ENCODE results near the gene APBB1. TPM values are rescaled to one million over a fixed set of nuclear protein-coding genes. Genes with fewer than 3 reads are reported as not detected.

The APBB1 gene
- total and polyA plus RNA-seq, 5 donors from 2014 or later = 89.0 to 134 (median 113) TPM

DNA sequence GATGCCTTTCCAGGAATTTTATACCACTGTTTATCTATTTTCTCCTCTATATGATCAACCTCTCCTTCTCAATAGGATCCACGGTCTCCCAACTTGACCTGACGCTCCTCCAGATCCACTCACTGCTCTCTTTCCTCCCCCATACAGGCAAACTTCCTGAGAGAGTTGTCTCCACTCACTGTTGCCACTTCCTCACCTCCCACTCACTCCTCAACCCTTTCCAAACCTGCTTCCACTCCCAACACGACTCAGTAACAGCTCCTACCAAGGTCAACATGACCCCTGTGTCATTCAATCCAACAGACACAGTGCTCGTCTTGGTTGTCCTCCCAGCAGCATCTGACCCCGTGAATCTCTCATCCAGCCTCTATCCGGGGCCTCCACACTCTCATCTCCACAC is 3.1 kb downstream of the APBB1 start:
- no peak for DNase-seq
- Mint-ChIP-seq H3K27me3 (peaks cover 2% of the 10 kb centered on the region), H3K4me3 (no peak overlapping the region), H3K36me3 (peaks cover 10% of the 10 kb centered on the region), H3K4me1 (peaks cover 0 to 13% (median 8%) of the 10 kb centered on the region in 4 donors), H3K27ac (no peak overlapping the region), H3K9me3 (peaks cover 0 to under 1% (median 0%) of the 10 kb centered on the region in 7 donors)
- Histone ChIP-seq H3K27me3 (ENCODE audit: control insufficient read depth, insufficient read depth, low read length) (no peaks in the 10 kb centered on the region), H3K9me3 (ENCODE audit: control insufficient read depth in 2 of 2, low read length in 2 of 2) (no peaks in the 10 kb centered on the region), H3K36me3 (ENCODE audit: control insufficient read depth, insufficient read depth, low read length) (peaks cover 7% of the 10 kb centered on the region), H3K4me1 (ENCODE audit: control insufficient read depth, insufficient read depth, low read length, poor library complexity, severe bottlenecking) (peaks cover 71% of the 10 kb centered on the region), H3K27ac (ENCODE audit: insufficient read depth, low read length, poor library complexity, severe bottlenecking) (peak overlapping the region; percentile 74), H3K4me3 (ENCODE audit: low read depth, low read length) (peak overlapping the region; percentile 58)
- no peak for ATAC-seq (ENCODE audit: low read depth in 2 of 2)

- Histone ChIP-seq H3K9me3 (ENCODE audit: control insufficient read depth in 2 of 2, low read length in 2 of 2) (no peaks in the 10 kb centered on the region), H3K27me3 (ENCODE audit: control insufficient read depth, insufficient read depth, low read length) (no peaks in the 10 kb centered on the region), H3K4me1 (ENCODE audit: control insufficient read depth, insufficient read depth, low read length, poor library complexity, severe bottlenecking) (peaks cover 78% of the 10 kb centered on the region), H3K36me3 (ENCODE audit: control insufficient read depth, insufficient read depth, low read length) (peaks cover 14% of the 10 kb centered on the region), H3K4me3 (ENCODE audit: low read depth, low read length) (peak overlapping the region; percentile 58), H3K27ac (ENCODE audit: insufficient read depth, low read length, poor library complexity, severe bottlenecking) (peak overlapping the region; percentile 74)
- no peak overlapping the region for H3K4me3 Mint-ChIP-seq
- H3K4me1 Mint-ChIP-seq = peaks cover 0 to 16% (median 8%) of the 10 kb centered on the region in 4 donors
- H3K27me3 Mint-ChIP-seq = no peaks in the 10 kb centered on the region
- DNase-seq (peak in 1 of 3 donors; percentile 53), ATAC-seq (ENCODE audit: low read depth in 2 of 2) (no peak)
- H3K36me3 Mint-ChIP-seq = peaks cover 14% of the 10 kb centered on the region
- H3K9me3 Mint-ChIP-seq = no peaks in the 10 kb centered on the region
- H3K27ac Mint-ChIP-seq = no peak overlapping the region
These were observed 4.0 kb downstream of the APBB1 start for GRCh38 chr11:6414874-6415328.

- Histone ChIP-seq H3K36me3 (ENCODE audit: control insufficient read depth, insufficient read depth, low read length) (peaks cover 25% of the 10 kb centered on the region), H3K27ac (ENCODE audit: insufficient read depth, low read length, poor library complexity, severe bottlenecking) (peak overlapping the region; percentile 74), H3K9me3 (ENCODE audit: control insufficient read depth in 2 of 2, low read length in 2 of 2) (no peaks in the 10 kb centered on the region), H3K4me3 (ENCODE audit: low read depth, low read length) (peak overlapping the region; percentile 58), H3K27me3 (ENCODE audit: control insufficient read depth, insufficient read depth, low read length) (no peaks in the 10 kb centered on the region), H3K4me1 (ENCODE audit: control insufficient read depth, insufficient read depth, low read length, poor library complexity, severe bottlenecking) (peaks cover 74% of the 10 kb centered on the region)
- Mint-ChIP-seq H3K4me1 (peaks cover 0 to 20% (median 11%) of the 10 kb centered on the region in 4 donors), H3K27ac (no peak overlapping the region), H3K9me3 (no peaks in the 10 kb centered on the region), H3K36me3 (peaks cover 23% of the 10 kb centered on the region), H3K4me3 (no peak overlapping the region), H3K27me3 (no peaks in the 10 kb centered on the region)
- peak; percentile 91 to 92 for ATAC-seq (ENCODE audit: low read depth in 2 of 2)
- DNase-seq = peak; percentile 62 to 87 (median 79)
These were observed 5.1 kb downstream of the APBB1 start for GRCh38 chr11:6413791-6414201.

GRCh38 chr11:6411594-6412031 is 7.3 kb downstream of the APBB1 start:
- Histone ChIP-seq H3K36me3 (ENCODE audit: control insufficient read depth, insufficient read depth, low read length) (peaks cover 27% of the 10 kb centered on the region), H3K4me3 (ENCODE audit: low read depth, low read length) (no peak overlapping the region), H3K27me3 (ENCODE audit: control insufficient read depth, insufficient read depth, low read length) (no peaks in the 10 kb centered on the region), H3K4me1 (ENCODE audit: control insufficient read depth, insufficient read depth, low read length, poor library complexity, severe bottlenecking) (peaks cover 74% of the 10 kb centered on the region), H3K9me3 (ENCODE audit: control insufficient read depth in 2 of 2, low read length in 2 of 2) (no peaks in the 10 kb centered on the region), H3K27ac (ENCODE audit: insufficient read depth, low read length, poor library complexity, severe bottlenecking) (no peak overlapping the region)
- no peaks in the 10 kb centered on the region for H3K9me3 Mint-ChIP-seq
- H3K27me3 Mint-ChIP-seq = no peaks in the 10 kb centered on the region
- peak overlapping the region in 2 of 4 donors; percentile 36 to 61 for H3K4me3 Mint-ChIP-seq
- peaks cover 6 to 35% (median 22%) of the 10 kb centered on the region in 4 donors for H3K4me1 Mint-ChIP-seq
- DNase-seq = no peak
- no peak for ATAC-seq (ENCODE audit: low read depth in 2 of 2)
- peak overlapping the region in 2 of 3 donors; percentile 56 to 89 for H3K27ac Mint-ChIP-seq
- H3K36me3 Mint-ChIP-seq = peaks cover 32% of the 10 kb centered on the region

DNA sequence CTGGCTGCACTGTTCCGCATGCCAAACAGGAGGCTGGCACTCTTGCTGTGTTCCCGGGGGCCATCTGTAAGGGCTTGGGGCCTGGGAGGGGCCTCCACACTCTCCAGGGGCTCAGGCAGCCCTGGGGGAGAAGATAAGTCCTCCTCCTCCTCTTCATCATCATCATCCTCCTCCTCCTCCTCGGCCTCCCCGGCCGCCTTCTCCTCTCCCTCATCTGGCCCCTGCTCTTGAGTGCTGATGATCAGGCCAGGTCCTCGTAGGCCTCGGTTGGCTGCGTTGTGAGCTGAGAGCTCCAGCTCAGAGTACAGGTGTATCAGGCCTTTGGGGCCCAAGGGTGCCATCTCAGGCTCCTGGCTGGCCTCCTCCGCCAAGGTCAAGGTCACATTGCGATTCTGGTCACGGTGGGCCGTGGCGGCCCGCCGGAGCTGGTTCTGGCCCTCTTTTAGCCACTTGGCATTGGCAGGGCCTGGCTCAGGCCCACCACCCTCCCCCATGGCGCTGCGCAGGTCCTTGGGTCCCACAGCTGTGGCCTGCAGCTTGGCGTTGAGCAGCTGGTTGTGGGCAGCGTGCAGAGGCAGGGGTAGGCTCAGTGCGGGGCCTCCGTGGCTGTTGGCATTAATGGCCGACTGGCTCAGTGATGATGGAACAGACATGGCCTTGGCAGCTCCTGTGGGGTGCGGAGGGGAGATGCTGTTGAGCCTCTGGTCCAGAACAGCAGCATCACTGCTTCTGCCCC is 8.0 kb downstream of the APBB1 start:
- peak overlapping the region in 2 of 3 donors; percentile 48 to 56 for H3K27ac Mint-ChIP-seq

DNA sequence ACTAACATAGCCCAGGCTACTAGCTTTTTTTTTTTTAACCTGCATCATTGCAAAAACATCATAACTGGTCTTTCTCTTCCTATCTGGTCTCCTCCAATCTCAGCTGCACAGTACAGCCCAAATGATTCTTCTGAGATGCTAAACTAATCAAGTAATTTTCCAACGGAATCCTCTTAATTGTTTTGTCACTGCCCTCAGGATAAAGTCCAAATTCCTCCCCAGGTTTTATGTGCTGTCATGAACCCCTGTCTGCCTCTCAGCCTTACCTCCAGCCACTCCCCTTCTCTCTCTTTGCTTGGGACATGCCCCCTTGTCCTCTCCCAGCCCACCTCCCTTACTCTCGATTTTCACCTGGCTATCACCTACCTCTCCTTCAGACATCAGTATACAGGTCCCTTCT is 12.5 kb downstream of the APBB1 start:
- Histone ChIP-seq H3K4me3 (ENCODE audit: low read depth, low read length) (no peak overlapping the region), H3K27me3 (ENCODE audit: control insufficient read depth, insufficient read depth, low read length) (no peaks in the 10 kb centered on the region), H3K36me3 (ENCODE audit: control insufficient read depth, insufficient read depth, low read length) (peaks cover 26% of the 10 kb centered on the region), H3K4me1 (ENCODE audit: control insufficient read depth, insufficient read depth, low read length, poor library complexity, severe bottlenecking) (peaks cover 78% of the 10 kb centered on the region), H3K9me3 (ENCODE audit: control insufficient read depth in 2 of 2, low read length in 2 of 2) (no peaks in the 10 kb centered on the region), H3K27ac (ENCODE audit: insufficient read depth, low read length, poor library complexity, severe bottlenecking) (no peak overlapping the region)
- no peak for ATAC-seq (ENCODE audit: low read depth in 2 of 2)
- H3K27me3 Mint-ChIP-seq = peaks cover 4% of the 10 kb centered on the region
- H3K9me3 Mint-ChIP-seq = peaks cover 0 to 2% (median 0%) of the 10 kb centered on the region in 7 donors
- H3K36me3 Mint-ChIP-seq = peaks cover 50% of the 10 kb centered on the region
- no peak for DNase-seq
- peaks cover 10 to 86% (median 49%) of the 10 kb centered on the region in 4 donors for H3K4me1 Mint-ChIP-seq
- peak overlapping the region; percentile 88 to 95 (median 92) for H3K27ac Mint-ChIP-seq
- peak overlapping the region; percentile 34 to 93 (median 70) for H3K4me3 Mint-ChIP-seq

More for the DNA sequence above, 8.0 kb downstream of the APBB1 start:
- peaks cover 75% of the 10 kb centered on the region for H3K4me1 ChIP-seq (ENCODE audit: control insufficient read depth, insufficient read depth, low read length, poor library complexity, severe bottlenecking)
- H3K27ac ChIP-seq (ENCODE audit: insufficient read depth, low read length, poor library complexity, severe bottlenecking) = no peak overlapping the region
- Mint-ChIP-seq H3K4me1 (peaks cover 6 to 42% (median 29%) of the 10 kb centered on the region in 4 donors), H3K9me3 (no peaks in the 10 kb centered on the region), H3K4me3 (peak overlapping the region in 2 of 4 donors; percentile 22 to 55), H3K36me3 (peaks cover 40% of the 10 kb centered on the region), H3K27me3 (peaks cover 4% of the 10 kb centered on the region)
- DNase-seq (no peak), ATAC-seq (ENCODE audit: low read depth in 2 of 2) (no peak)
- H3K9me3 ChIP-seq (ENCODE audit: control insufficient read depth in 2 of 2, low read length in 2 of 2) = no peaks in the 10 kb centered on the region
- H3K36me3 ChIP-seq (ENCODE audit: control insufficient read depth, insufficient read depth, low read length) = peaks cover 27% of the 10 kb centered on the region
- no peaks in the 10 kb centered on the region for H3K27me3 ChIP-seq (ENCODE audit: control insufficient read depth, insufficient read depth, low read length)
- no peak overlapping the region for H3K4me3 ChIP-seq (ENCODE audit: low read depth, low read length)

GRCh38 chr11:6405846-6406245 is 13.0 kb downstream of the APBB1 start:
- Mint-ChIP-seq H3K36me3 (peaks cover 51% of the 10 kb centered on the region), H3K27ac (peak overlapping the region; percentile 88 to 95 (median 92)), H3K4me1 (peaks cover 10 to 90% (median 52%) of the 10 kb centered on the region in 4 donors), H3K27me3 (peaks cover 4% of the 10 kb centered on the region), H3K9me3 (peaks cover 0 to 2% (median 0%) of the 10 kb centered on the region in 7 donors), H3K4me3 (peak overlapping the region; percentile 34 to 93 (median 62))
- H3K27ac ChIP-seq (ENCODE audit: insufficient read depth, low read length, poor library complexity, severe bottlenecking) = no peak overlapping the region
- H3K4me3 ChIP-seq (ENCODE audit: low read depth, low read length) = no peak overlapping the region
- no peak for ATAC-seq (ENCODE audit: low read depth in 2 of 2)
- H3K36me3 ChIP-seq (ENCODE audit: control insufficient read depth, insufficient read depth, low read length) = peaks cover 24% of the 10 kb centered on the region
- H3K27me3 ChIP-seq (ENCODE audit: control insufficient read depth, insufficient read depth, low read length) = no peaks in the 10 kb centered on the region
- H3K4me1 ChIP-seq (ENCODE audit: control insufficient read depth, insufficient read depth, low read length, poor library complexity, severe bottlenecking) = peaks cover 80% of the 10 kb centered on the region
- no peaks in the 10 kb centered on the region for H3K9me3 ChIP-seq (ENCODE audit: control insufficient read depth in 2 of 2, low read length in 2 of 2)
- no peak for DNase-seq
